ENCODE measurements around the gene RNASE4. TPM values are rescaled to one million over a fixed set of nuclear protein-coding genes. Genes with fewer than 3 reads are reported as not detected.
"Not testable (repeated sequence)": the region's sequence is repeated elsewhere in the genome, so short reads cannot be mapped to it uniquely, and the experiment has no call there.

RNASE4 gene
- total RNA-seq, 1 experiment from 2014 or later = 2.2 TPM

- no peak for DNase-seq (ENCODE audit: low spot score)
Observed at GRCh38 chr14:20692116-20692751, 7.9 kb downstream of the RNASE4 start.

GRCh38 chr14:20696764-20697163 is 12.4 kb downstream of the RNASE4 start:
- in situ Hi-C loops (cut with HindIII; ENCODE audit: low sequenced_read_pairs) = no loop called here
- DNase-seq (ENCODE audit: low spot score) = no peak

More at GRCh38 chr14:20692116-20692751, 7.9 kb downstream of the RNASE4 start:
- in situ Hi-C loops (cut with HindIII; ENCODE audit: low sequenced_read_pairs) = no loop called here

- DNase-seq (ENCODE audit: low spot score) = peak; percentile 36
- in situ Hi-C loops (cut with HindIII; ENCODE audit: low sequenced_read_pairs) = no loop called here
Observed at GRCh38 chr14:20697273-20698017, 13.1 kb downstream of the RNASE4 start.

GRCh38 chr14:20698018-20698329 is 13.6 kb downstream of the RNASE4 start:
- in situ Hi-C loops (cut with HindIII; ENCODE audit: low sequenced_read_pairs) = no loop called here
- no peak for DNase-seq (ENCODE audit: low spot score)

- no peak for DNase-seq (ENCODE audit: low spot score)
- in situ Hi-C loops (cut with HindIII; ENCODE audit: low sequenced_read_pairs) = no loop called here
Observed at GRCh38 chr14:20698934-20699333, 14.6 kb downstream of the RNASE4 start.

- no peak for DNase-seq (ENCODE audit: low spot score)
- in situ Hi-C loops (cut with HindIII; ENCODE audit: low sequenced_read_pairs) = no loop called here
Observed at GRCh38 chr14:20699931-20700330, 15.6 kb downstream of the RNASE4 start.

- in situ Hi-C loops (cut with HindIII; ENCODE audit: low sequenced_read_pairs); DNase-seq (ENCODE audit: low spot score): not testable (repeated sequence)
Observed at GRCh38 chr14:20700965-20701364, 16.6 kb downstream of the RNASE4 start.

- DNase-seq (ENCODE audit: low spot score) = no peak
- in situ Hi-C loops (cut with HindIII; ENCODE audit: low sequenced_read_pairs) = no loop called here
Observed at GRCh38 chr14:20706657-20707355, 22.4 kb downstream of the RNASE4 start.

- no peak for DNase-seq (ENCODE audit: low spot score)
- in situ Hi-C loops (cut with HindIII; ENCODE audit: low sequenced_read_pairs) = no loop called here
Observed at GRCh38 chr14:20707622-20708021, 23.3 kb downstream of the RNASE4 start.

- in situ Hi-C loops (cut with HindIII; ENCODE audit: low sequenced_read_pairs) = no loop called here
Observed at GRCh38 chr14:20711261-20711660, 26.9 kb downstream of the RNASE4 start.

GRCh38 chr14:20711685-20712084 is 27.3 kb downstream of the RNASE4 start:
- in situ Hi-C loops (cut with HindIII; ENCODE audit: low sequenced_read_pairs) = no loop called here
- no peak for DNase-seq (ENCODE audit: low spot score)

More at GRCh38 chr14:20711261-20711660, 26.9 kb downstream of the RNASE4 start:
- no peak for DNase-seq (ENCODE audit: low spot score)

- no peak for DNase-seq (ENCODE audit: low spot score)
- in situ Hi-C loops (cut with HindIII; ENCODE audit: low sequenced_read_pairs) = no loop called here
Observed at GRCh38 chr14:20712904-20713303, 28.5 kb downstream of the RNASE4 start.

- no peak for DNase-seq (ENCODE audit: low spot score)
Observed at GRCh38 chr14:20714593-20715250, 30.4 kb downstream of the RNASE4 start.

GRCh38 chr14:20719777-20720176 is 35.4 kb downstream of the RNASE4 start:
- no peak for DNase-seq (ENCODE audit: low spot score)
- in situ Hi-C loops (cut with HindIII; ENCODE audit: low sequenced_read_pairs) = no loop called here

More at GRCh38 chr14:20714593-20715250, 30.4 kb downstream of the RNASE4 start:
- in situ Hi-C loops (cut with HindIII; ENCODE audit: low sequenced_read_pairs) = no loop called here

- DNase-seq (ENCODE audit: low spot score) = no peak
- in situ Hi-C loops (cut with HindIII; ENCODE audit: low sequenced_read_pairs) = no loop called here
Observed at GRCh38 chr14:20720741-20721140, 36.4 kb downstream of the RNASE4 start.

- DNase-seq (ENCODE audit: low spot score) = no peak
- in situ Hi-C loops (cut with HindIII; ENCODE audit: low sequenced_read_pairs) = no loop called here
Observed at GRCh38 chr14:20722016-20722415, 37.7 kb downstream of the RNASE4 start.

- DNase-seq (ENCODE audit: low spot score) = no peak
- in situ Hi-C loops (cut with HindIII; ENCODE audit: low sequenced_read_pairs) = no loop called here
Observed at GRCh38 chr14:20723488-20723887, 39.1 kb downstream of the RNASE4 start.

- in situ Hi-C loops (cut with HindIII; ENCODE audit: low sequenced_read_pairs) = not testable (repeated sequence)
Observed at GRCh38 chr14:20726121-20726520, 41.8 kb downstream of the RNASE4 start.

GRCh38 chr14:20726531-20726930 is 42.2 kb downstream of the RNASE4 start:
- DNase-seq (ENCODE audit: low spot score) = no peak
- in situ Hi-C loops (cut with HindIII; ENCODE audit: low sequenced_read_pairs) = no loop called here

More at GRCh38 chr14:20726121-20726520, 41.8 kb downstream of the RNASE4 start:
- not testable (repeated sequence) for DNase-seq (ENCODE audit: low spot score)

- no peak for DNase-seq (ENCODE audit: low spot score)
- in situ Hi-C loops (cut with HindIII; ENCODE audit: low sequenced_read_pairs) = no loop called here
Observed at GRCh38 chr14:20730891-20731290, 46.5 kb downstream of the RNASE4 start.
